Muscle layer of colon (tissue), 2 donors: ENCODE results near the gene LRP2BP.

ENCODE experiments used
- H3K27ac ChIP-seq: one replicate; pipeline ENCODE4 v1.7.0; 2013; ENCODE audit warnings: low read depth, mild to moderate bottlenecking, low read length, moderate library complexity
- H3K27me3 ChIP-seq, 2 donors: one replicate each; pipeline ENCODE4 v1.7.0; 2013; ENCODE audit warnings: low read length in 2 of 2, mild to moderate bottlenecking in 2 of 2; ENCODE audit not compliant: insufficient read depth in 2 of 2, control insufficient read depth in 1 of 2
- H3K36me3 ChIP-seq: one replicate; pipeline ENCODE4 v1.7.0; 2013; ENCODE audit warnings: mild to moderate bottlenecking, low read length; ENCODE audit not compliant: insufficient read depth
- H3K4me1 ChIP-seq: one replicate; pipeline ENCODE4 v1.7.0; 2013; ENCODE audit warnings: mild to moderate bottlenecking, low read length; ENCODE audit not compliant: insufficient read depth
- H3K4me3 ChIP-seq, 2 donors: one replicate each; pipeline ENCODE4 v1.7.0; 2013; ENCODE audit warnings: low read length in 2 of 2, low read depth in 1 of 2, mild to moderate bottlenecking in 1 of 2, moderate library complexity in 1 of 2
- H3K9ac ChIP-seq: one replicate; pipeline ENCODE4 v1.7.0; 2013; ENCODE audit warnings: low read length
- H3K9me3 ChIP-seq: one replicate; pipeline ENCODE4 v1.7.0; 2013; ENCODE audit warnings: mild to moderate bottlenecking, low read length
- donor health status: abdominal sarcoma.
- donor health status: Adenocarcinoma of cecum.

Gene LRP2BP

DNA sequence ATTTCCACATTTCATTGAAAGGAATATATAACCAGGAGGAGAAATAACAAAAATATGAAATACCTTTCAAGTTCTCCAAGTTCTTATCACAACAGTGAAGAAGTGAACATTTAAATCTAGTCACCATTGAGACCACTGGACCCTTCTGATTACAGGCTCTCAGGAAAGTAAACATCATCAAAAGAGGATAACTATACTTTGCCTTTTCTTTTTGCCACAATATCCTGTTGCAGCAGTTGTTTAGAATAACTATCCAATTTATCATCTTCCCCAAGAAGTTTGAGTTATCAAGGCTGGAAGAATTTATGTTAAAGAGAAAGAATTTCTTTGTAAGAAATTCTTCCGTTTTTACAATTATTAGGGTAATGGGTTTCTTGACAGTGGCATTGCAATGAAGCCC lies 3.6 kb downstream of the LRP2BP start:
- Histone ChIP-seq H3K27me3 (no peaks in the 10 kb centered on the region), H3K27ac (no peak overlapping the region), H3K9me3 (no peaks in the 10 kb centered on the region), H3K4me3 (no peak overlapping the region), H3K4me1 (peaks cover 9% of the 10 kb centered on the region), H3K36me3 (no peaks in the 10 kb centered on the region), H3K9ac (no peak overlapping the region)

DNA sequence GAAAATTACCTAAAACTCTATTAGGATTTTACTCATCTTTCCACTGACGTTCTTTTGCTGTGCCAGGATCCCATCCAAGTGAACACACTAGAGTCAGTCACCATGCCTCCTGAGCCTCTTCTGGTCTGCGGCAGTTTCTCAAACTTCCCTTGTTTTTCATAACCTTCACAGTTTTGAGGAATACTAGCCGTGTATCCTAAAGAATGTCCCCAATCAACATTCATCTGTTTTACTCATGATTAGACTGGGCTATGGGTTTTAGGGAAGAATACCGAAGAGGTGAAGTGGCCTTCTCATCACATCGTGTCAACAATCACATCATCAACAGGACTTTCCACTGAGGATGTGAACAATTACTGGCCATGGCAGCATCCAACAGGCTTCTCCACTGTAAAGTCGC lies 4.8 kb downstream of the LRP2BP start:
- no peaks in the 10 kb centered on the region for H3K27me3 ChIP-seq
- no peaks in the 10 kb centered on the region for H3K9me3 ChIP-seq
- H3K36me3 ChIP-seq = no peaks in the 10 kb centered on the region
- H3K9ac ChIP-seq = no peak overlapping the region
- H3K27ac ChIP-seq = no peak overlapping the region
- H3K4me3 ChIP-seq = no peak overlapping the region
- H3K4me1 ChIP-seq = peaks cover 9% of the 10 kb centered on the region

DNA sequence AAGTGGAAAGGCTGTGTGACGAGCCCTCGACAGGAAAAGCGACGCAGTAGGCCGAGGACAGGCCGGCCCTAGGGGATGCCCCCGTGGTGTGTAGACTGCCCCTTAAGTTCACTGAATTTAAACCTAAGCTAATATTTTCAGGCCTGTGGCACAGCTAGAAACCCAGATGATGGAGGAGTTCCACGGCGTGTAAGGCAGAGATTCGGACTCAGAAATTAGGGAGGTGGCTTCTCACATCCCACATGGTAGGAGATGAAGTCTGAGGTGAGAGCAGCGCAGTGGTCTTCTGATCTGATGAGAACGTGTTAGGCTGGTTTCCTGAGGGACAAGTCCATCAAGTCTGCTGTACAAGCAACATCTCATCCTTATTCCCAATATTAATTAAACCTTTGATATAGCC lies 7.8 kb downstream of the LRP2BP start:
- Histone ChIP-seq H3K27ac (no peak overlapping the region), H3K9me3 (no peaks in the 10 kb centered on the region), H3K4me3 (no peak overlapping the region), H3K27me3 (no peaks in the 10 kb centered on the region), H3K36me3 (no peaks in the 10 kb centered on the region), H3K9ac (no peak overlapping the region), H3K4me1 (no peaks in the 10 kb centered on the region)

DNA sequence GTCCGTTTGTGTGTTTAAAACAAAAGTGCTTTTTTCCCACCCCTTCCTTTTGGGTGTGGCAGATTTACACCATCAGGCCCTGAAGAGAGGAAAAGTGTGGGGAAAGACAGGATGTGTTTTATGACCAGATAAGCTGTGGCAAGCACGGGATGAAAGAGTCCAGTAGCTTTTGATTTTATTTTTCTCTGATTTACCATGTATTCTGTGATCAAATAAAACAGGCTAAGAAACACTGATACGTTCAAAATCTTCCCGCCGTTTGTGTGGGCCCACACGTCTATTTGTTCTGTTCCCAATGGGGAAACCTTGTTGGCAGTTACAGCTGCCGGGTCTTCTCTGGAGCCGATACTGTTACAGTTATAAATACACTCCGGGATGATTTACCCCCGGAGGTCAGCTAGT lies 10.8 kb downstream of the LRP2BP start:
- no peaks in the 10 kb centered on the region for H3K4me1 ChIP-seq
- no peaks in the 10 kb centered on the region for H3K36me3 ChIP-seq
- no peak overlapping the region for H3K9ac ChIP-seq
- H3K27me3 ChIP-seq = no peaks in the 10 kb centered on the region
- H3K4me3 ChIP-seq = no peak overlapping the region
- H3K27ac ChIP-seq = no peak overlapping the region
- H3K9me3 ChIP-seq = no peaks in the 10 kb centered on the region

DNA sequence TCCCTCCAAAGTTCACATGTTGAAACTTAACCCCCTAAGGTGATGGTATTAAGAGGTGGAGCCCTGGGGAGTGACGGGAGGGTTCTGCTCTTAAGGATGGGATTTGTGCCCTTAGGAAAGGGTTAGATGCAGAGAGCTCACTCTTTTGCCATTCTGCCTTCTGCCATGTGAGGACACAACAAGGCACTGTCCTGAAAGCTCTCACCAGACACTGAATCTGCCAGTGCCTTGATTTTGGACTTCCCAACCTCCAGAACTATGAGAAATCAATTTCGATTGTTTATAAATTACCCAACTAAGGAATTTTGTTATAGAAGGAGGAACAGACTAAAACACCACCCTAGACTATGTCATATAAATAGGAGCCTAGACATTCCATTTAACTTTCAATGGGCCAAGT lies 11.7 kb downstream of the LRP2BP start:
- Histone ChIP-seq H3K9ac (no peak overlapping the region), H3K27ac (no peak overlapping the region), H3K4me3 (no peak overlapping the region), H3K27me3 (no peaks in the 10 kb centered on the region), H3K9me3 (no peaks in the 10 kb centered on the region), H3K4me1 (no peaks in the 10 kb centered on the region), H3K36me3 (no peaks in the 10 kb centered on the region)

DNA sequence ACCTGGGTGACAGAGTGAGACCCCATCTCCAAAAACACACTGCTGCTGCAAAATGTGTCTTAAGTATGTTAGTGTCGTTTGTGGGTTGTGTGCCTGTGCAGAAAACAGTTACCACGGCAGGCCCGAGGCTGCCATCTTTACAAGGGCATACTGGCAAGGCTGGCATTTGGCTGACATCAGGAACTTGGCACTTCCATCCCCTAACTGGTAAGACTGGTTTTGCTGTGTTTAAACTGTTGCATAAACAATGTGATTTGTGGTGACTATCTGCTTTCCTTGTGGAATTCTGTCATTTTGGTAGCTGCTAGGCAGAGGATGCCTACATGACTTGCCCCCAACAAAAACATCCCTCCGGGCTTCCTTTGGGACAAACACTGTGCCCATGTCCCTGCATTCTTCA lies 12.3 kb downstream of the LRP2BP start:
- Histone ChIP-seq H3K36me3 (no peaks in the 10 kb centered on the region), H3K27me3 (no peaks in the 10 kb centered on the region), H3K9ac (no peak overlapping the region), H3K4me3 (no peak overlapping the region), H3K9me3 (no peaks in the 10 kb centered on the region), H3K4me1 (no peaks in the 10 kb centered on the region), H3K27ac (no peak overlapping the region)

DNA sequence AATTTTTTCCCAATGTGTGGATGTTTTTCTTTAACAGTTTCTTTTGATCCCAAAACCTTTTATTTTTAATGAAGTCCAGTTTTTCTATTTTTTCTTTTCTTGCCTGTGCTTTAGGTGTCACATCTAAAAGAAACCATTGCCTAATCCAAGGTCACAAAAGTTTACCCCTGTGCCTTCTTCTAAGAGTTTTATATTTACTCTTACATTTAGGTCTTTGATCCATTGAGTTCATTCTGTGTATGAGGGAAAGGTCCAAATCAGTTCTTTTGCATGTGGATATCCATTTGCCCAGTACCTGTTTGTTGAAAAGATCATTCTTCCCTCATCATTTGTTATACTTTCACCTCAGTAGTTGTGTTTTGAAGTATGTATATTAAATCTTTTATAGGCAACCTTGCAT lies 13.0 kb downstream of the LRP2BP start:
- no peaks in the 10 kb centered on the region for H3K36me3 ChIP-seq
- H3K9me3 ChIP-seq = no peaks in the 10 kb centered on the region
- no peaks in the 10 kb centered on the region for H3K4me1 ChIP-seq
- H3K27ac ChIP-seq = no peak overlapping the region
- H3K27me3 ChIP-seq = no peaks in the 10 kb centered on the region
- no peak overlapping the region for H3K4me3 ChIP-seq
- H3K9ac ChIP-seq = no peak overlapping the region

DNA sequence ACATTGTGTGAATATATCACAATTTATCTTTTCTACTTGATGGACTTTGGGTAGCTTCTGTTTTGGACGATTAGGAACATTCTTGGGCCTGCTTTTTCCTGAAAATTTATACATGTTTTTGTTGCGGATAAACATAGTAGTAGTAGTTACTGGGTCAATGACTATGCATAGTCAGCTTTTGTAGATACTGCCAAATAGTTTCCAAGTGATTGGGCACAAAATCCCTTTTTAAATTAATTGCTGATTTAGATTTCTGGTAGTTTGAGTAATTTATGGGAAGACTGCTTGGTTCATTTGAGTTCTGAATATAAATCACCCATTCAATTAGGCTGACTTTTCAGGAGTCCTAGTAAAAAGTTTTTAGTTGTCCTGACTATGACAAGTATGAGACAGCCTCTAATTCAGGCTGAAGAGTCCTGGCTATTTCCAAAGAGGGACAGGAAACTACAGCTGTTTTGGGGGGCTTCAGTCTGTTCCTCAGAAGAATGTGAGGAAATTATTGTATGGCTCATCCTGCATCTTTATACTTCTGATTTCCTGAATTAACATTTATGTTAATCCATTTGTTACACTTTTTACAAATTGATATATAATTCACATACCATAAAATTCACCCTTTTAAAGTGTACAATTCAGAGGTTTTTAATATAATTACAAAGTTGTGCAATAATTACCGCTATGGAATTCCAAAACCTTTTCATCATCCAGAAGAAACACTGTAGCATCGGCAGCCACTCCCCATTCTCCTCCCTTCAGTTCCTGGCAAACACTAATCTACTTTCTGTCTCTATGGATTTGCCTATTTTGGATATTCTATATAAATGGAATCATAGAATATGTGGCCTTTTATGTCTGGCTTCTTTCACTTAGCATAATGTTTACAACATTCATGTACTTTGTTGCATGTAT lies 14.2 kb downstream of the LRP2BP start:
- Histone ChIP-seq H3K4me1 (no peaks in the 10 kb centered on the region), H3K36me3 (no peaks in the 10 kb centered on the region), H3K27me3 (no peaks in the 10 kb centered on the region), H3K4me3 (no peak overlapping the region), H3K9ac (no peak overlapping the region), H3K27ac (no peak overlapping the region), H3K9me3 (no peaks in the 10 kb centered on the region)

DNA sequence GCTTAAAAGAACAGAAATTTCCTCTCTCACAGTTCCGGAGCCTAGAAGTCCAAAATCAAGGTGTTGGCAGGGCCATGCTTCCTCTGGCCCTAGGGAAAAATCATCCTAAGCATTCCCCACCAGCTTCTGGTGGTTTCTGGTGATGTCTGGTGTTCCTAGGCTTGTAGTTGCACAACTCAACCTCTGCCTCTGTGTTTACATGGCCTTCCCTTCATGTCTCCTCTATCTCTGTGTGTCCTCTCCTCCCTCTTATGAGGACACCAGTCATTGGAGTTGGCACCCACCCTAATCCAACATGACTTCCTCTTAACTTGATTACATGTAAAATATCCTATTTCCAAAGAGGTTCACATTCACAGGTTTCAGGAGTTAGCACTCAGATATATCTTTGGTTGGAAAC lies 15.4 kb downstream of the LRP2BP start:
- Histone ChIP-seq H3K9ac (no peak overlapping the region), H3K27ac (no peak overlapping the region), H3K27me3 (no peaks in the 10 kb centered on the region)

DNA sequence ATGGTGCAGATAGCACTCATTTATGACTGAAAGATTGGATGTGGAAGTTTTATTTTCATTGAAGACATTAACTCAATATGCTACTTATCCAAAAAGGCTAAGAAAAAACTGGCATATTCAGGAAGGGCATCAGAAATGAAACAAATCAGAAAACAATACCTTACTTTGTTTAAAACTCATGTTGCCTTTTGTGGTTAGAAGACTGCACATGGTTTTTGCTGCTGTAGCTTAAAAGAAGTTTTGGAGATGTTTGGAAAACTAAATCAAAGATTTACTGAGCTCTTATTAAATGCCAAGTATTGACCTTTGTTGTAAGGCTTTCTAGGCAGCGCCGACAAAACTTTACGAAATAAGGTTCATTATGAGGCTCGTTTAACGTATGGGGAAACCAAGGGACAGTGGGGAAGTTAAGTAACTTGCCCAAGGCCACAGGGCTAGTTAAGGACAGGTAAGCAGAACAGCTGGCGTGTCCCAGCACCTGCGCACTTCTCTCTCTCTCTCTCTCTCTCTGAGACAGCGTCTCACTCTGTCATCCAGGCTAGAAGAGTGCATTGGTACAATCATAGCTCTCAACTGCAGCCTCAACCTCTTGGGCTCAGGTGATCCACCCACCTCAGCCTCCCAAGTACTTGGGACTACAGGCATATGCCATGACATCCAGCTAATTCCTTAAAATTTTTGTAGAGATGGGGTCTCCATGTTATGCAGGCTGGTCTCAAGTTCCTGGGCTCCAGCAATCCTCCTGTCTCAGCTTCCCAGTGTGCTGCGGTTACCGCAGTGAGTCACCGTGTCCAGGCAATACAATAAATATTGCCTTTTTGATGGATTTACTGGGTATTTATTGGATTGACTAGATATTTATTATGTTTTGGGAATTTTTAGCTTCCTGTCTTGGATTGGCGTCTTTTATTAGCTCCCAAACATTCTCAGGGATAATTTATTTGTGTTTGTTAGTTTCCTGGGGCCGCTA lies 16.1 kb downstream of the LRP2BP start:
- no peak overlapping the region for H3K27ac ChIP-seq
- no peaks in the 10 kb centered on the region for H3K9me3 ChIP-seq
- no peaks in the 10 kb centered on the region for H3K27me3 ChIP-seq

More for the DNA sequence above, 15.4 kb downstream of the LRP2BP start:
- Histone ChIP-seq H3K36me3 (no peaks in the 10 kb centered on the region), H3K4me3 (no peak overlapping the region), H3K4me1 (no peaks in the 10 kb centered on the region), H3K9me3 (no peaks in the 10 kb centered on the region)

DNA sequence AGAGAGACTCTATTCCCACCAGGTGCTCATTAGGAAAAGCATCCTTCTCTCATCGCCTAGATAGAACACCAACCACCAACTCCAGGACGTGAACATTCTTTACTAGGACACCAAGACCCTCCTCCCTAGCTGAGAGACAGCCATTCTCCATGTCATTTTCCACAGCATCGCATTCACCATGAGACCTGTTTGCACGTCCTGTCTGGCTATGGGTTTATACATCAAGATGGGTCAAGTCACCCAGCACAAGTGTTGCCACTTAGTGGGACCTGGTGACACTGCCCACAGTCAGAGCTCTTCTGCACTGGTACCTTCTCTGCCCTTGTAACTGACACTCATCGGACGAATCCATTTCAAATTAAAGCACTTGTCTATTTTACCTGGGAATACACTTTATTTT lies 17.5 kb downstream of the LRP2BP start:
- Histone ChIP-seq H3K27ac (no peak overlapping the region), H3K4me3 (no peak overlapping the region), H3K36me3 (no peaks in the 10 kb centered on the region), H3K9me3 (no peaks in the 10 kb centered on the region), H3K27me3 (no peaks in the 10 kb centered on the region), H3K4me1 (no peaks in the 10 kb centered on the region), H3K9ac (no peak overlapping the region)

More for the DNA sequence above, 16.1 kb downstream of the LRP2BP start:
- Histone ChIP-seq H3K36me3 (no peaks in the 10 kb centered on the region), H3K9ac (no peak overlapping the region), H3K4me3 (no peak overlapping the region), H3K4me1 (no peaks in the 10 kb centered on the region)
